ENCODE measurements around the gene KRT6A.

The KRT6A gene

DNA sequence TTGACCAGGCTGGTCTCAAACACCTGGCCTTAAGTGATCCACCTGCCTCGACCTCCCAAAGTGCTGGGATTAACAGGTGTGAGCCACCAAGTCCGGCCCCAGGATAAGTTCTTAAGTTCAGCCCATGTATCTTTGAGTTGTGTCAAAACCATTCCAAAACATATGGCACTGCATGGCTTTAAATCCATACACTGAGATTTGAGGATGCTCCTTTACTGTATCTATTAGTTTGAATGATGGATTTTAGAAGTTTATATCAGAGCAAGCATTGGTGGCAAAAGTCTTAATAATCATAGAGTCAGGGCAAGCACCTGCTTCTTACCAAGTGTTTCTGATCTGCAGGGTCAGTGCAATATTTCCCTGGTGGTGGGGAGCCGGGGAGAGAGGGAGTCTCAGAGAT, 47.2 kb downstream of the KRT6A start:
- TF ChIP-seq, protein P1, sequence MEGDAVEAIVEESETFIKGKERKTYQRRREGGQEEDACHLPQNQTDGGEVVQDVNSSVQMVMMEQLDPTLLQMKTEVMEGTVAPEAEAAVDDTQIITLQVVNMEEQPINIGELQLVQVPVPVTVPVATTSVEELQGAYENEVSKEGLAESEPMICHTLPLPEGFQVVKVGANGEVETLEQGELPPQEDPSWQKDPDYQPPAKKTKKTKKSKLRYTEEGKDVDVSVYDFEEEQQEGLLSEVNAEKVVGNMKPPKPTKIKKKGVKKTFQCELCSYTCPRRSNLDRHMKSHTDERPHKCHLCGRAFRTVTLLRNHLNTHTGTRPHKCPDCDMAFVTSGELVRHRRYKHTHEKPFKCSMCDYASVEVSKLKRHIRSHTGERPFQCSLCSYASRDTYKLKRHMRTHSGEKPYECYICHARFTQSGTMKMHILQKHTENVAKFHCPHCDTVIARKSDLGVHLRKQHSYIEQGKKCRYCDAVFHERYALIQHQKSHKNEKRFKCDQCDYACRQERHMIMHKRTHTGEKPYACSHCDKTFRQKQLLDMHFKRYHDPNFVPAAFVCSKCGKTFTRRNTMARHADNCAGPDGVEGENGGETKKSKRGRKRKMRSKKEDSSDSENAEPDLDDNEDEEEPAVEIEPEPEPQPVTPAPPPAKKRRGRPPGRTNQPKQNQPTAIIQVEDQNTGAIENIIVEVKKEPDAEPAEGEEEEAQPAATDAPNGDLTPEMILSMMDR (IDR thresholded peaks at IDR 0.05; ENCODE audit: low read depth, low read length), result no peak
- Histone ChIP-seq H3K36me3 (no peaks in the 10 kb centered on the region), H3K27ac (no peak overlapping the region), H3K4me3 (ENCODE audit: low read depth, low read length) (no peak overlapping the region), H3K27me3 (ENCODE audit: insufficient read depth, low read depth, severe bottlenecking) (peaks cover 74% of the 10 kb centered on the region), H3K9me3 (ENCODE audit: severe bottlenecking) (no peaks in the 10 kb centered on the region)
- DNase-seq, result no peak

DNA sequence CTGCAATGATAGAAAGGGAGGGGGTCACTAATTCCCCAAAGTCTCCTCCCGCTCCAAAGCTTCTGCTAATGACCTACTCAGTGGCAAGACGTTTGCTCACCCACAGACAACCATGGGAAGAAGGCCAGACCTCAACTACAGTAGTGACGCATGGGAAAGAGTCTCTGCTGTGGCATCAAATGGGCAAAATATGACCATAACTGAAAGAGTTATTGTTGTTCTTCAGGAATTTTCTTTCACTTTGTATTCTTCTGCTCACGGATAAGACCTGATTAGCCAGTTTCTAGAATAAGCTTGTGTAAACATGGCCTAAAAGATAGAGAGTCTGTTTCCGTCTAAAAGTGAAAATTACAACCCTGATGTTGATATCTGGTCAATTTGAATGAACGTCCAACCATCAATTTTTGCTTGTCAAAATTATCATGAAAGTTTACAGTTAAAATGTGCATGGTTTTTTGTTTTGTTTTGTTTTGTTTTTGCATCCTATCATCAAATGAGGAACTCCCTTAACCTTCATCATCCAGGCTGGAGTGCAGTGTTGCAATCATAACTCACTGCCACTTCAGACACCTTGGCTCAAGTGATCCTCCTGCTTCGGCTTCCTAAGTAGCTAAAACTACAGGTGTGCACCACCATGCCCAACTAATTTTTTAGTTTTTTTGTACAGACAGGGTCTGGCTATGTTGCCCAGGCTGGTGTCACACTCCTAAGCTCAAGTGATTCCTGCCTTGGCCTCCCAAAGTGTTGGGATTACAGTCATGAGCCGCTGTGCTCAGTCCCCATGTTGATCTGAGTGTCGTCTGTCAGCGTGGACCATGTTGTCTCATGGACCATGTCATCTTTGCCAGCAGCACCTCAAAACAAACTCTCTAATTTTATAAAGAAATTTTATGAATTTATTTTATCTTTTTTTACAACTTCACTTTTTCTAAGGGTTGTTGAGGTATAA, 48.1 kb downstream of the KRT6A start:
- TF ChIP-seq, protein P1 (IDR thresholded peaks at IDR 0.05; ENCODE audit: low read depth, low read length), result no peak
- no peak for DNase-seq
- no peak overlapping the region for H3K27ac ChIP-seq

DNA sequence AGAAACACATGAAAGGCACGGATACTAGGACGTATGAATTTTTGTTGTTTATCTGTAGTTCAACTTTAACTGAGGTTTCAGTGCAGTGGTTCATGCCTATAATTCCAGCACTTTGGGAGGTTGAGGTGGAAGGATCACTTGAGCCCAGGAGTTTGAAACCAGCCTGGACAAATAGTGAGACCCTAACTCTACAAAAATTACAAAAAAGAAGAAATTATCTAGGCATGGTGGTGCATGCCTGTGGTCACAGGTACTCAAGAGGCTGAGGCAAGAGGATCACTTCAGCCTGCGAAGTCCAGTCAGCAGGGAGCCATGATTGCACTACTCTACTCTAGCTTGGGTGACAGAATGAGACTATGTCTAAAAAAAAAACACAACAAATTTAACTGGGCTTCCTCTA, 49.1 kb downstream of the KRT6A start:
- no peak overlapping the region for H3K4me3 ChIP-seq (ENCODE audit: low read depth, low read length)
- TF ChIP-seq, protein P1 (IDR thresholded peaks at IDR 0.05; ENCODE audit: low read depth, low read length), result no peak
- H3K9me3 ChIP-seq (ENCODE audit: severe bottlenecking), result no peaks in the 10 kb centered on the region
- DNase-seq, result no peak
- no peaks in the 10 kb centered on the region for H3K36me3 ChIP-seq
- peaks cover 93% of the 10 kb centered on the region for H3K27me3 ChIP-seq (ENCODE audit: insufficient read depth, low read depth, severe bottlenecking)
- H3K27ac ChIP-seq, result no peak overlapping the region

More for the DNA sequence above, 48.1 kb downstream of the KRT6A start:
- no peaks in the 10 kb centered on the region for H3K9me3 ChIP-seq (ENCODE audit: severe bottlenecking)
- peaks cover 84% of the 10 kb centered on the region for H3K27me3 ChIP-seq (ENCODE audit: insufficient read depth, low read depth, severe bottlenecking)
- no peak overlapping the region for H3K4me3 ChIP-seq (ENCODE audit: low read depth, low read length)
- H3K36me3 ChIP-seq, result no peaks in the 10 kb centered on the region

DNA sequence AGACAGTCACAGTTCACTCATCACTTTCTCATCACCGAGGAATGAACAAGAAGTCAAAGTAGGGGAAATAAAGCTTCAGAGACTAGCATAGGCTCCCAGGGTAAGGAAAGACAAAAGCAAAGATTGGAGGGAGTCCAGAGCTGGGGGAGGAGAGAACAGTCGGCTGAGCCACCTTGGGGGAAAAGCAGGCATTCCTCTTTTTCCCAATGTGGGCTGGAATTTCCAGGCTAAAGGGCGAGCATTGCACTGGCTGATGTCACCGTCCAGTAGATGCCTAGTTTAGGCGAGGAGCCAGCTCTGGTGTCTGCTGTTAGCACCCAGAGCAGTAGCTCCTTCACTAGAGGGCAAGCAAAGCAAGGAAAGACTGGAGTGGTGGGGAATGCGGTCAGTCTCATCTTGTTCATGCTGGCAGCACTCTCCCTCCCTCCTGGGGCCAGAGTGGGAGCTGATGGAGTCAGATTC, 50.4 kb downstream of the KRT6A start:
- DNase-seq, result no peak
- H3K9me3 ChIP-seq (ENCODE audit: severe bottlenecking), result no peaks in the 10 kb centered on the region
- H3K27me3 ChIP-seq (ENCODE audit: insufficient read depth, low read depth, severe bottlenecking), result peaks cover 94% of the 10 kb centered on the region
- TF ChIP-seq, protein P1 (IDR thresholded peaks at IDR 0.05; ENCODE audit: low read depth, low read length), result no peak
- H3K27ac ChIP-seq, result no peak overlapping the region
- H3K36me3 ChIP-seq, result no peaks in the 10 kb centered on the region
- no peak overlapping the region for H3K4me3 ChIP-seq (ENCODE audit: low read depth, low read length)

DNA sequence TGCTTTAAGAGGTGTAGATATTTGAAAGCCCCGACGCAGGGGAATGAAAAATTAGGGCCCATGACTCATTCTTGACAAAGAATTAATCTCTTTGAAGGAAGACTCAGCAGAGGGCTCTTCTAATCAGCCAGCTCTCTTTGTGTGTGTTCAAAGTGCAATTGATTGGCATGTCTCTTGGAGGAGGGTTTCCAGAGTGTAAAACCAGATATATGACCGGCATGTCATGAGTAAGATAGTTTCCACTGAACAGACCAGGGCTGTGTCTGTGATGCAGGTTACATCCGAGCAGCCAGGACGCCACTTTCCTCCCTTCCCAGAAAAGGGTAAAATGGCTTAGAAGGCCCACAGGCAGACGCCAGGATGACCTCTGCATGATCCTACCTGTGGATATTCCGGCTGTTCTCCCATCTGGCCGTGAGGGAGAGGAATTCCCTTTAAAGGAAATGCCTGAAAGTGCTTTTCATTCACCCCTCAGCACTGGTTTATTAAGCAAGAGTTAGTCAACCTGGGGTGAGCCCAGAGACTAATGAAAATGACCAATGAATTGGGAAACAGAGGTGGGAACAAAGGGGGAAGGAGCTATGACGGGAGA, 51.6 kb downstream of the KRT6A start:
- no peaks in the 10 kb centered on the region for H3K36me3 ChIP-seq
- no peak overlapping the region for H3K4me3 ChIP-seq (ENCODE audit: low read depth, low read length)
- DNase-seq, result no peak
- TF ChIP-seq, protein P1 (IDR thresholded peaks at IDR 0.05; ENCODE audit: low read depth, low read length), result no peak
- no peaks in the 10 kb centered on the region for H3K9me3 ChIP-seq (ENCODE audit: severe bottlenecking)
- no peak overlapping the region for H3K27ac ChIP-seq
- H3K27me3 ChIP-seq (ENCODE audit: insufficient read depth, low read depth, severe bottlenecking), result peaks cover 95% of the 10 kb centered on the region

All from WERI-Rb-1 (cell line).